Renal cortex interstitium (tissue), 11 donors: ENCODE measurements around the gene SEC14L2. TPM values are rescaled to one million over a fixed set of nuclear protein-coding genes. Genes with fewer than 3 reads are reported as not detected.

ENCODE experiments used
- DNase-seq, 11 donors: peaks; one replicate each; pipeline ENCODE4 v3.0.0-alpha.2; 2013; ENCODE audit warnings: low read depth in 9 of 11, low spot score in 4 of 11; ENCODE audit errors: extremely low read depth in 1 of 11
- polyA plus RNA-seq, 3 donors: library from polyadenylated mRNA; unstranded; fragments of 120-200 nt; gene quantifications; one replicate each; pipeline ENCODE4 v1.2.1, GENCODE V29; 2013; ENCODE audit not compliant: insufficient read length in 3 of 3

SEC14L2 gene
- polyA plus RNA-seq, 3 donors, result 4.9 to 10.3 (median 6.2) TPM

DNA sequence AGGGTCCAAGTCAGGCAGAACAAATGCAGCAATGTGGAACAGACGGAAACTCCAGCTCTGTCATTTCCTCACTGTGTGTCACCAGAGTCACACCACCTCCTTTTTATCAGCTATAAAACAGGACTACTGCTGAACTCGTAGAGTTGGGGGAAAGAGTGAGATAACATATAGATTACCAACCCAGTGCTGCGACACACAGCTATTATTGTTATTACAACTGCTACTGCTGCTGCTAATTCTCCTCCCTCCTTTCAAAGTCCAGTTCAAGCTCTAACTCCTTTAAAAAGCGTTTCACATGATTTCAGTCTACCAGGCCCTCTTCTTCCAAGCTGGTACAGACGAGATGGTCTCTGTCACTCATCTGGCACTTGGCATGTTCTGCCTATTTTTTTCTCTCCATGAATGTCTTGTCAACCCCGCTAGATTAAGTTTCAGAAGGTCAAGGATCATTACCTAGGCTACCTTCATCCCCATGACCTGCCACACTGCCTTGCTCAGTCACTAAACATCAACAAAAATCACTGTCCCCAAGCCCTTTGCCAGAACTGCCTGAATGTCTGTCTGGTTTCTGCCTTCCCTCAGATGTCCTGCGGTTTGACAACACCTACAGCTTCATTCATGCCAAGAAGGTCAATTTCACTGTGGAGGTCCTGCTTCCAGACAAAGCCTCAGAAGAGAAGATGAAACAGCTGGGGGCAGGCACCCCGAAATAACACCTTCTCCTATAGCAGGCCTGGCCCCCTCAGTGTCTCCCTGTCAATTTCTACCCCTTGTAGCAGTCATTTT is 25.1 kb downstream of the SEC14L2 start:
- DNase-seq, result no peak

DNA sequence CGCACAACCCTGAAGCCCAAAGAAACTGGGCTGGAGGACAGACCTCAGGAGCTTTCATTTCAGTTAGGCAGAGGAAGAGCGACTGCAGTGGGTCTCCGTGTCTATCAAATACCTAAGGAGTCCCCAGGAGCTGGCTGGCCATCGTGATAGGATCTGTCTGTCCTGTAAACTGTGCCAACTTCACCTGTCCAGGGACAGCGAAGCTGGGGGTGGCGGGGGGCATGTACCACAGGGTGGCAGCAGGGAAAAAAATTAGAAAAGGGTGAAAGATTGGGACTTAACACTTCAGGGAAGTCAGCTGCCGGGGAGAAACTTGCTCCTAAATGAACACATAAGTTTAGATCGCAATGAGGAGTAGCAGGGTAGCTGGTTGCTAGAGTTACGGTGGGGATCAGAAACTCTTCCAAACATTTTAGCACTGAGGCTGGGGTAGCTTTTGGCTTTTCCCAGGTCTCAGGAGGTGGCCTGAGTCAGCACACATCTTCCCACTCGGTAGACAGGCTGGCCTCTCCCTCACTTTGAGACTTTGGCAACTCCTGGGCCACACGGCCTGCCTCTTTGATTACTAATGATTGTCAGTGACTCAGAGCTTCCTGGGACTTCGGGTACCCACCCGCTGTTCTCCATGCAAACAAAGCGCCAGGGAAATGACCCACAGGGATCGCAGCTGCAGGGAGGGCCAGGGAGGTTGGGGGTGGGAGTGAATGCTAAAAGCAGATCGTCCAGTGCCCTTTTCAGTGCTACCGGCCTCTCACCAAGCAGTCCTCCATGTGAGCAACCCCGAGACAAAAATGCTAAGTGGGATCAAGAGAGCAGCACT is 25.9 kb downstream of the SEC14L2 start:
- peak in 1 of 11 donors; percentile 11 for DNase-seq

DNA sequence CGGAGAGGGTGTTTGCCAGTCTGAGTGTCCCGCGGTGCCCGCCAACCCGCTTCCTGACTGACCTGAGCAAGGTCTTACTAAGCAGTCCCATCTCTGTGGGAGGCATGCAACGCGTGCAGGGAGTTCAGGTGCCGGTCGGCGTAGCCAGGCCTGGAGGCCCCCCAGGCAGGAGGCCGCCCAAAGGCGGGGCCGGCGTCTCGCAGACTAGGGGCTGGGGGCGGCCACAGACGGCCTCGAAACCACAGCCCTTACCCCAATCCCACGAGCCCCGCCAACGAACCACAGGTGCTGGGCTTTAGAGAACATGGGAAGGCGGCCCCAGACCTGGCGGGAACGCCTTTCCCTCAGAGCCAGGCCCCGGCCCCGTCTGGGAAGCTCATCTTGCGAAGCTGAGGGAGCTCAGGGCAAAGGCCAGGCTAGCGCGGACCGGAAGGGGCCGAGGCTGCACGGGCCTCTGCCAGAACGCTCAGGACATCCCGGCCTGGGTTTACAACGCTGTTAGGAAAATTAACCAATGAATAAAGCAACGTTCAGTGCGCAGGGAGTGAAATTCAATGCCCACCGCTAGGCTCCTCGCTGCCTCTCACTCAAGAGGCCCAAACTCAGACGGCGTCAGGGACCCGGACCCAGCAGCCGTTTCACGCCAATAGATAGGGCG is 26.6 kb downstream of the SEC14L2 start:
- DNase-seq, result peak in 1 of 11 donors; percentile 7

DNA sequence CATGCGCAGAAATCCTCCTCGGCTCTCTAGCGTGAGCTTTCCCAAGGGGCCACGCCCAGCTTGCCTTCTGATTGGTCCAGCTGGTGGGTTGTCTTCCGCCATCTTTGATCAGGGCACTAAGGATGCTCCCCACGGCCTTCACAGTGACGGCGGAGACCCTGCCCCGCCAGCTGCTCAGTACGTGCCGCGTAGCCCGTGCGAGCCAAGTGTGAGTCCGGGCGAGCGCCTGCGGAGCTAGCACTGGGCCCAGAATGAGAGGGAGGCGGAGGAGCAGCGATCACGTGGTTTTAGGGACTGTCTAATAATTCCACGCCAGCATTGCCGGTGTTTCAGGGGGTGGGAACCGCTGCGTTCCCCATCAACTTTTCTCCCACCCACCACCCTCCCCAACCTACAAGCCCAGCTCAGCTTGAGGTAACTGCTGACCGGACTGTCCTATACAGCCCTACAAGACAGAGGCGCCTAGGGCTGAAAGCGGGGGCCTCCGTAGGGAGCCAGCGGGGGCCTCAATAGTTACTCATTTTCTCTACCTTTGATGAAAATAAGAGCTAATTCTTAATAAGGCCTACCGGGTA is 27.2 kb downstream of the SEC14L2 start:
- peak; percentile 99 to 100 (median 100) for DNase-seq

DNA sequence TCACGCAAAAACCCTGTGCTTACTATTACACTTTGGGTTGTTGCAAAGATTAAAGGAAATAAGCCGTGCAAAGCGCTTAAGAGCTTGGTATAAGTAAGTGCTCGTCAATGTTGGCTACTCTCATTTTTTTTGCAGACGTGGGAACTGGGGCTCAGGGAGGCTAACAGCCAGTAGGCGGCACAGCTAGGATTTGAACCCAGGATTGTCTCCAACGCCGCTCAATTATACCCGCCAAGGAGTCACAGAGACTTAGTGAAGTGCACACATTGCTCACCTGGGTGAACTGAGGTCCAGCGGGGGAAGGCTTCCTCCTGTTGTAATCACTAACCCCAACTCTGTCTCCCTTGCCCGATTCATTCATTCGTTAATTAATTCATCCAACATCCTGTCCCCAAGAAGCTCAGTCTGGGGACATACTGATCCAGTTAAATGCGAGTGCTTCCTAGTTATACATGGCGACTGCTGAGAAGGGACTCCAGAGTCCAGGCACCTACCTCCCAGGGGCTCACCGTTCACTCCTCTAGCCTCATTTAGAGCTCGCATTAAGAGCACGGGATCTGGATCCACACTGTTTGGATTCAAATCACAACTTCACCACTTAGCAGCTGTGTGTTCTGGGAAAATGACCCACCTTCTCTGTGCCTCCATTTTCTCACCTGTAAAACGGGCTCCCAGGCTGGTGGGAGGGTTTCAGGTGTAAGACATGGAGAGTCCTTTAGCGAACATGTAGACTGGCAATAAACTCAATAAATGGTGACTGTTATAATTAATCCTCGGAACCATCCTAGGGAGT is 27.9 kb downstream of the SEC14L2 start:
- no peak for DNase-seq

DNA sequence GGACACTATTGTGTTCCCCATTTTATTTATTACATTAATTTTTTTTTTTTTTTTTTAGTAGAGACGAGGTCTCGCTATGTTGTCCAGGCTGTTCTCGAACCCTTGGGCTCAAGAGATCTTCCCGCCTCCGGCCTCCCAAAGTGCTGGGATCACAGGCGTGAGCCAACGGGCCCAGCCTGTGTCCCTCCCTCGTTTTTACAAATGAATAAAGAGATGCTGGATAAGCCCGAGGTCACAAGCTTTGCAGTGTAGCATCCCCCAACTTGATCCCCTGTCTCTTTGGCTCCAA is 28.5 kb downstream of the SEC14L2 start:
- no peak for DNase-seq

DNA sequence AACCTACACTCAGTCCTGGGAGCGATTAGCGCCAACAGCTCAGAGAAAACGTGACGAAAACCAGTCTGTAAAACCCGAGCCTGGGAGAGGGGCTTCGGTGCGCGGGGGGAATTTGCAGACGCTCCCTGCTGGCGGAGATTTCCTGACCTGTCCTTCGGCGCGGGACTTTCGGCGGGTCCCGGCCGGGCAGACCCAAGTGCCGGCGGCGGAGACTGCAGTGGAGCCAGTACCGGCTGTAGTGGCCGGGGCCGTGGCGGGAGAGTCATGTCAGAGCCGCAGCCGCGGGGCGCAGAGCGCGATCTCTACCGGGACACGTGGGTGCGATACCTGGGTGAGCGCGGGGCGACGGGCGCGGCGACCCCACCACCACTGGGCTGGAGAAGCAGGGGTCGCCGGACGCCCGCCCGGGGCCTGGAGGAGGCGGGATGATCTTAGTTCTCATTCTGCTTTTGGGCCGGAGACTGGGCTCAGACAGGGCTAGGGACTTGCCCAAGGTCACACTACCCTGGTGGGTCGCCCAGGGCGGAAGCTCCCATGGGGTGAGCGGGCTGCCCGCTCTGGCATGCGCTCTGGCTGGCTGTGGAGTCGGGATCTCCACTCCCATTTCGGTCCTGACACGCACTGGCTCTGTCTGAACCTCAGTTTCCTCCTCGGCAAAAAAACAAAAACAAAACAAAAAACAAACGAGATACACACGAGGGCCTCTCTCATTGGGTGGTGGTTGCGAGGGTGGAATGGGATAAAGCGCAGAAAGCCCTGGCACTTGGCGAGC is 29.0 kb downstream of the SEC14L2 start, which contains the start of gene MTFP1:
MTFP1 (plus strand) TSS at position 153 of the 772 bp plus-strand sequence; CDS start at position 265, 112 bp downstream.
- peak in 4 of 11 donors; percentile 53 to 66 (median 56) for DNase-seq

DNA sequence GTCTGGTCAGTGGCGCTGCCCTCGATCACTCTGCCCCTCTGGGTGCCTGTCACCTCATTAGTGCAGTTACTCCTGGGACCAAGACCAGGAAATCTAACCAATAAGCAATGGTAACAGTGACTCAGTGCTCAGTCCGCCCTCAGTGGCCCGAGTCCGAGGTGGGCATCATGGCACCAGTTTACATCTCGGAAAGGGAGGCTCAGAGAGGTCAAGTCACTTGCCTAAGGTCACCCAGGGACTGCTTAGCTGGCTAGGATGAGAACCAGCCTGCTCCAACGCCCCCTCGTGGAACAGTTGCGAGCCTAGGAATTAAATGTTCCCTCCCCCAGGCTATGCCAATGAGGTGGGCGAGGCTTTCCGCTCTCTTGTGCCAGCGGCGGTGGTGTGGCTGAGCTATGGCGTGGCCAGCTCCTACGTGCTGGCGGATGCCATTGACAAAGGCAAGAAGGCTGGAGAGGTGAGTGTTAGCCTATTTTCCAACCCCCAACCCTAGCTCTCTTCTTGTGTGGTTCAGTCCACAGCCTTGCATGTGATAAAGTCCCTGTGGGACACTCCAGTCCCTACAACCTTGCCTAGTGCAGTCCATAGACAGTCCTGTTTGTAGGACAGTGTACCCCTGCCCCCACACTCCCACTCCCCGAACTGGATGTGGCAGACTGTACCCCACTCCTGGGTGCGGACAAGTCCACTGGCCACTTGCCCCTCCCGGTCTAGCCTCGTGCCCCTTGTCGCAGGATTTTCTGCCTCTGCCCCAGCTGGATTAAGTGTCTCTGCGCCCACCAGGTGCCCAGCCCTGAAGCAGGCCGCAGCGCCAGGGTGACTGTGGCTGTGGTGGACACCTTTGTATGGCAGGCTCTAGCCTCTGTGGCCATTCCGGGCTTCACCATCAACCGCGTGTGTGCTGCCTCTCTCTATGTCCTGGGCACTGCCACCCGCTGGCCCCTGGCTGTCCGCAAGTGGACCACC is 29.9 kb downstream of the SEC14L2 start:
- peak in 6 of 11 donors; percentile 56 to 86 (median 71) for DNase-seq

DNA sequence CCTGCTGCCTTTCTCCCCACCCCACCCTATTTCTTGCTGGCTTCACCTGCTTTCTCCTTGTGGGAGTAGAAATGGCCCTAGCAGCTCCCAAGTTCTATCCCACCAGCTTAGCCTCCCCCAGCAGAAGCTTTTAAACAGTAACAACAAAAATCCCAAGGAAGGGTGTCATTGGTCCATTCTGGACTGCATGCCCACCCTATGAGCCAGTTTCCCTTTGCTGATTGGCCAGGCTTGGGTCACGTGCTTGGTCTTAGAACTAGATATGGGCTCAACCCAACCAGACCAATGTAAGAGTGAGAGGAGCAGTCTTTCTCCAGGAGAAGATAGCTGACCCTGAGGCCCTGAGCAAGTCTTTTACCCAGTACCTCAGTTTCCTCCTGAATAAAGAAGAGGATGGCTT is 31.1 kb downstream of the SEC14L2 start:
- no peak for DNase-seq

DNA sequence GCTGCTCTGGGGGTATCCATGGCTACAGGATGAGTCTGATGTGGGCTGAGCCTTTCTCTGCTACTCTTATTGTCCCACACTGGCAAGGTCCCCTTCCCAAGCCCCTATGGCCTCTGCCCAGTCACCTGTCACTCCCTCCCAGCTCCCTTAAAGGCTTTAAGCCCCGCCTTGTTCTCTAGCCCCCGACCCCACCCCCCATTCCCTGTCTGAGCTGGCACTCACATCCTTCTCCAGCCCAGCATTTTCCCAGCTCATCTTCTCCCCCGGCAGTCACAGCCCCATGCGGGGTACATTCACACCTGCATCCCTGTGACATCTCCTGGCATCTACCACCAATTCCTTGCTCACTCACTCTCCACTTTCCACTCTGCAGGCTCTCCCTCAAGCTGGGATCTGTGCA is 33.1 kb downstream of the SEC14L2 start:
- DNase-seq, result no peak

DNA sequence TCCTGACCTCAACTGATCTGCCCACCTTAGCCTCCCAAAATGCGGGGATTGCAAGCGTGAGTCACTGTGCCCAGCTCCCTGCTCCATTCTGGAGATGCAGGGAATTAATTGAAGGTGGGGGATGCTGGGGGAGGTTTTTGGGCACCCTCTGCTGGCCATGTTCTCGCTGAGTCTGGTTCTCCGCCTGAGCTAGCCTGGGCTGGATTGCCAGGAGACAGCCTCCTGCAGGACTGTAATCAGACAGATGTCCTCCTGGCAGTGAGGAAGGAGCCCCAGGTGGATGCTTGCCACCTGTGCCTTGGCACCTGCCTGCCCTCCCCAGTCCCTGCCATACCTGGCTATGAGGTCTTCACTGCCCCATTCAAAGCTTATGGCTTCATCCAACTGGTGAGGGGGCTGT is 34.1 kb downstream of the SEC14L2 start:
- no peak for DNase-seq

DNA sequence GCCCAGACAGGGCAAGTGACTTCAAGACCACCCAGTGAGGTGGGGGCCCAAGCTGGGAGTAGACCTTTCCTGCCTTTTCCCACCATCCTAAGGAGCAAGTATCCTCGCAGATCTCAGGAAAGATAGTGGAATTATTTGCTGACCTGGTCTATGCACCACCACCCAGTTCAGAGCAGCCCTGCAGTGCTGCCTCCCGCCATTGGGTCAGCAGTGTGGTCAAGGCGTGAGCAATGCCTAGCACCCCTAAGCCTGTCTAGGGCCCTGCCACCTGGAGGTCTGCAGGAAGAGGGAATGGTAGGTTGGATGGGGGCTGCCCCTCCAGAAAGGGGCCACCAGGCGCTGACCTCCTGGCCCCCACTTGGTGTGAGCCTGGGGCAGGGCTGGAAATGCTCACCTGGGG is 35.3 kb downstream of the SEC14L2 start:
- DNase-seq, result no peak

DNA sequence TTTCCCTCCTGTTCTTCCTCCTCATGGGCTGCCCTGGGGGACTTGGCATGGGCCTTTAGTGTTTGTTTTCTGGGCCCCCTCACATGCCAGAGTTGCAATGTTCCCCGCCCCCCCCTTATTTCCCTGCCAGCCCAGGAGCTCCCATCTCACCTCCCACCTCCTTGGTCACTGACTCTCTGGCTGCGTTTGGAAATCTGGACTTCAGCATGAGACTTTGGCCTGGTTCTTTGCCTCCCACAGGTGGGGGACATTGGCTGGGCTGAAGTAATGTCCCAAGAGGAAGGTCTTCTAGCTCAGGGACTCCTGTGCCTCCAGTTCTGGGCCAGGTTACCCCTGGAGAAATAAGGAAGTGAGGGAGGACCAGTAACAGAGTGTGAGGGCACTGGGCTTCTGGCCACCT is 35.7 kb downstream of the SEC14L2 start:
- no peak for DNase-seq

DNA sequence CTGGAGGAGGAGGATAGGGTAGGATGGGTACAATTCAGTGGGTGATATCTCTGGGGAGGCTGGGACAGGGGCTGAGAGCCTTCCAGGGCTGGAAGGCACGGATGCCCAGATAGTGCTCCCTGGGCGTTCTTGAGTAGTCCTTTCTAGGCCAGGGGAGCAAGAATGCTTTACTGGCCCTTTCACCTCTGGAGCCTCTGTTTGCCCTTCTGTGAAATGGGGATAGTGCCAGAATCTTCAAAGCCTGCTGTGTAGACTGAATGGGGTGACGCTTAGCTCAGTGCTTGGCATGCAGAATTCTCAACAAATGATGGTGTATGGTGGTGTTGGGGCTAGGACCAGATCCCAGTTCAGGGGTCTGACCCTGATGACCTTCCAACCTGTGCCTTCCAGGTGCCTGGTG is 36.4 kb downstream of the SEC14L2 start:
- no peak for DNase-seq

DNA sequence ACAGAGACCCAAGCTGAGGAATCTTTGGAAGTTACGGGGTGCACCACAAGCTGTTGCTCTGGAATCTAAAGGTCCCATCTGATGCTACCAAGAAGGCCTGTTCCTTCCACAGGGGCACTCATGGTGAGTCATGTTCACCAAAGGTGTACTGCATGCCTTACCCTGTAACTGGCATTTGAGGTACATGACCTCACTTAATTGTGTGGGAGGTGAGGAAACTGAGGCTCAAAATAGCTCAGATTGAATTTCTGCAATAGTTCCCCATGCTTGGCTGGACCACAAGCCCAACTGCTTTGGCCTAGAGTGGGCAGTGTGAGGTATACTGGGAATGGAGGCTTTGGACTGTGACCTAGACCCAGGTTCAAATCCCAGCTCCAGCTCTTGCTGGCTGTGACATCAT is 37.0 kb downstream of the SEC14L2 start:
- DNase-seq, result no peak

DNA sequence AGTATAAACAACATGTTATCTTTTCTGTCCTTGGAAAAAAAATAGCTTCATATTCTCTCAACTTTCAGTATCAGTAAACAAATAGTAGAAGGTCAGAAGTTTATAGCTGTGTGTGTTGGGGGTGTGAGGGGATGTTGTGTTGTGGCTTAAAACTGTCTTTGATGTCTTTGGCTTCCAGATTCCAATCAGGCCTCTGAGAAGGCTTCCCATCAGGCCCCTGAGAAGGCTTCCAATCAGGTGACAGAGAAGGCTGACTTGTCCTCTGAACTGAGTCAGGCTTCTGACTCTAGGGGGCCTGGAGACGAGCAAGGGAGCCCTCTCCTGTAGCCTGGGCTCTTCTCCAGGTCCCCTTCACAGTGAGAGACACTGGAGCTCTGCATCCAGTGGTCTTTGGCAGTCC is 38.0 kb downstream of the SEC14L2 start:
- no peak for DNase-seq

DNA sequence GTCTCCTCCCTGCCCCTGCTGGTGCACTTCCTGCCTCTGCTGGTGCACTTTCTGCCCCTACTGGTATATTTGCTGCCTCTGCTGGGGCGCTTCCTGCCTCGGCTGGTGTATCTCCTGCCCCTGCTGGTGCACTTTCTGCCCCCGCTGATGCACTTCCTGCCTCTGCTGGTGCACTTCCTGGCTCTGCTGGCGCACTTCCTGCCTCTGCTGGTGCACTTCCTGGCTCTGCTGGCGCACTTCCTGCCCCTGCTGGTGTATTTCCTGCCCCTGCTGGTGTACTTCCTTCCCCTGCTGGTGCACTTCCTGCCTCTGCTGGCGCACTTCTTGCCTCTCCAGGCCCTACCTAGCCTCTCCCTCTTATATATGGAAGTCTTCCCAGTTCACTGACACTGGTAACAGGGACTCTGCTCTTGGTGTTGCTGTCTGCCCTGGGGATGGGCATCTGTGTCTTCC is 38.9 kb downstream of the SEC14L2 start:
- DNase-seq, result no peak
